Hypothalamus (tissue), 51 donors: Measurements from ENCODE around the gene KRTAP4-9.
"Not testable (repeated sequence)": the region's sequence is repeated elsewhere in the genome, so short reads cannot be mapped to it uniquely, and the experiment has no call there.

Source experiments
- DNase-seq, 51 donors: peaks; one replicate each; lab custom pipeline; 2025; lab: John Stamatoyannopoulos, UW

Gene KRTAP4-9

DNA sequence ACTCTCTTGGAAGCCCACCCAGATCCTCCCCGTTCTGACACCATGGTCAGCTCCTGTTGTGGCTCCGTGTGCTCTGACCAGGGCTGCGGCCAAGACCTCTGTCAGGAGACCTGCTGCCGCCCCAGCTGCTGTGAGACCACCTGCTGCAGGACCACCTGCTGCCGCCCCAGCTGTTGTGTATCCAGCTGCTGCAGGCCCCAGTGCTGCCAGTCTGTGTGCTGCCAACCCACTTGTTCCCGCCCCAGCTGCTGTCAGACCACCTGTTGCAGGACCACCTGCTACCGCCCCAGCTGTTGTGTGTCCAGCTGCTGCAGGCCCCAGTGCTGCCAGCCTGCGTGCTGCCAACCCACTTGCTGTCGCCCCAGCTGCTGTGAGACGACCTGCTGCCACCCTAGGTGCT lies at the start of gene KRTAP4-9:
TSS of gene KRTAP4-9 (plus strand) at position 43 of the 400 bp plus-strand sequence. CDS start at position 43, 0 bp downstream.
- not testable (repeated sequence) for DNase-seq

DNA sequence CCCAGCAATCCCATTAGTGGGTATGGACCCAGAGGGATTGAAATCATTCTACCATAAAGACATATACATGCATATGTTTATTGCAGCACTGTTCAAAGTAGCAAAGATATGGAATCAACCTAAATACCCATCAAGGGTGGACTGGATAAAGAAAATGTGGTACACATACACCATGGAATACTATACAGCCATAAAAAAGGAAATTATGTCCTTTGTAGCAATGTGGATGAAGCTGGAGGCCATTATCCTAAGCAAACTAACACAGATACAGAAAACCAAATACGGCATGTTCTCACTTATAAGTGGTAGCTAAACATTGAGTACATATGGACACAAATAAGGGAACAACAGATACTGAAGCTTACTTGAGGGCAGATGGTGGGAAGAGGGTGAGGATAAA lies 47.6 kb upstream of the KRTAP4-9 start:
- DNase-seq = no peak

DNA sequence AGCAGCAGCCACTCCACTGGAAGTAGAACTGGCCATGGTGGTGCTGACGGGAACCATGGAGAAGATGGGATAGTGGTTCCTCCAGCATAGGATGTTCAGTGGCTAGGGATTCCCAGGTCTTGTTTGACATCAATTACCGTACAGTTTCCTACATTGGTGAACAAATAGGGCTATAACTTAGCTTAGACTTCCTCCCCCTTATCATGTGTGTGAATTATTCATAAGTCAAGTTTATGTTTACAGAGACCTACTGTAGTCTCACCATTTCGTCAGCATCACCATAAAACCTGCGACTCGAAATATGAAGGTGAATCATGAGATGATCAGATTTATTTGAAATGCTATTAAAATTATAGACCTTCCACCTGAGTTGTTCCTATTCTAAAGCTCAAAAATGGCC lies 46.4 kb upstream of the KRTAP4-9 start:
- DNase-seq = no peak

DNA sequence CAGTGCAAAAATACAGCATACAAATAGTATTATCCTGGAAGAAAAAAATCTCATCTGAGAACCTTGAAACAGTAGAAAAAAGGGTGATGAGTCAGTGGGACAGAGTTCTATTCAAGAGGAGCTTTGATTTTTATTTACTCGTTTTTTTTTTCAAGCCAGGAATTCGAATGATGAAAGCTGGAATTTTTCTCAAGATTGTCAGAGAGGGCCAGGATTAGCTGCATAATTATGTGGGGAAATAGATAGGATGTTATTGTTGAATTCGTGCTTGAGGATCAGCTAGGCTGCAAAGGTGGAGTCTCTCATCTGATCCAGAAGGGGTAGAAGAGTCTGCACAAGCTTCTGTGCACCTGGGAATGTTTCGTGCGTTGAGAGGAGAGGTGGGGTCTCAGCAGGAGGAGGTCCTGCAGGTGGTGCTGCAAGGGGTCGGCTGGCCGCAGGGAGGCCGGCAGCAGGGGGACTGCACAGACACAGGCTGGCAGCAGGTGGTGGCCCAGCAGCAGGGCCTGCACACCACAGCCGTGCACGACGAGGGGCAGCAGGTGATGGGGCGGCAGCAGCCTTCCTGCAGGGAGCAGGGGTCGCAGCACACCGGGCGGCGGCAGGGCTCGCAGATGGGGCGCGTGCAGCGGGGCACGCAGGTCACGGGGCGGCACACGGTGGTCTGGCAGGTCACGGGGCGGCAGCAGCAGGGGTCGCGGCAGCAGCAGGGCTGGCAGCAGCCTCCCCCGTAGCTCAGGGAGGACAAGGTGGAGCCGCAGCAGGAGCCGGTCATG lies 45.7 kb upstream of the KRTAP4-9 start:
- DNase-seq = not testable (repeated sequence)

DNA sequence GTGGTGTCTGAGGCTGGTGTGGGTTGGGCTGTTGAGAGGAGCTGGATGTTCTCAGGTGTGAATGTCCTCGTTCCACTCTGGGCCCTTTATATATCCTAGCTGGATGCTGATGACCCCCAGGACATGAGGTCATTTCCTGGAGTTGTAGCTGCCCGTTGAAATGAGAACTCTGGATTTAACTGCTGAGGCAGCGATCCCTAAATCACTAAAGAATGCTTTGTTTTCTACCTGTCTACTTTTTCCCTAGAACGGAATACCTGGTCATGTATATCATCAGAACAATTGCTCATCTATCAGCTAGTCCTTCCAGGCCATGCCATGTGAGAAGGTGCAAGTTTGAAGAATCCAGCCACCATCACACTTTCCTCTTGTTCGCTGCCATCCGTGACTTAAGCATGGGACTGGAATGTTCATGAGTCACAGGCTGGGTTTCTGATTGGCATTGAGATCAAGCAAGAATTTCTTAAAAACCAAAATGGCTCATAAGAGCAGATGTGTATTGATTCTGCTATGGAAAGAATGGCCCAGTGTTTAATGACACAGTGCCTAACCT lies 45.1 kb upstream of the KRTAP4-9 start, which contains the start of gene KRTAP2-3:
TSS of gene KRTAP2-3 (minus strand) at position 63 of the 553 bp plus-strand sequence. CDS start 64 bp downstream, outside the sequence.
- no peak for DNase-seq

DNA sequence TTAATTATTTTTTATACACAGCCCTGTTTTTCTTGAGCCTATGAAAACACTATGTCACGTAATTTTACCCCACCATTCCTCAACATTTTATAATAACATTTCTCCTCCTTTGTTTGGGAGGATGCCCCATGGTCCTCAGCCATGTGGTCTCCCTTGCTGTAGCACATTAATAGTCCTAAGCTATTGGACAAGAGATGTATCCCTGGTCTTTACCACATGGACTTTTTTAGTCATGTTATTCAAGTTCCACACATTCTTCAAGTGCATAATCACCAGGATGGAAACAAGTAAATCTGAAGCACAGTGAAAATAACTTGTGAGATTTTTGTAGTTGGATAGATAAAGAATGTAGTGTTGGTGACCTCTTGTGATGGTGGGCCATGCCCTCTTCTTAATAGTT lies 43.2 kb upstream of the KRTAP4-9 start:
- DNase-seq = no peak

DNA sequence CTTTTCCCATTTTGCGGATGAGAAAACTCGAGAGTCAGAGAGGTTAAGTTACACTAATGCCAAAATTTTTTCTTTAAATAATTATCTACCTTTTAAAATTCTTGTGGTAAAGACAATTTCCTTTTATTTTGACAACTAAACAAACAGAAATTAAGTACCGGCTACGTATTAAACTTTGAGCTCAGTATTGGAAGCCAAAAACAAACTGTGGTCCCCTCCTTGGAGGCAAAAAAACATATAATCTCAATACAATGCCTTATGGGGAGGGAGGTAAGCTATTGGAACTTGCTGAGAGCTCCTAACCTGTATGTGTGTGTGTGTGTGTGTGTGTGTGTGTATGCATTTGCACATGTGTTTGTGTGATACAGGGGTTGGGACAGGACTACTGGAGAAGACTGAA lies 41.7 kb upstream of the KRTAP4-9 start:
- DNase-seq = no peak

DNA sequence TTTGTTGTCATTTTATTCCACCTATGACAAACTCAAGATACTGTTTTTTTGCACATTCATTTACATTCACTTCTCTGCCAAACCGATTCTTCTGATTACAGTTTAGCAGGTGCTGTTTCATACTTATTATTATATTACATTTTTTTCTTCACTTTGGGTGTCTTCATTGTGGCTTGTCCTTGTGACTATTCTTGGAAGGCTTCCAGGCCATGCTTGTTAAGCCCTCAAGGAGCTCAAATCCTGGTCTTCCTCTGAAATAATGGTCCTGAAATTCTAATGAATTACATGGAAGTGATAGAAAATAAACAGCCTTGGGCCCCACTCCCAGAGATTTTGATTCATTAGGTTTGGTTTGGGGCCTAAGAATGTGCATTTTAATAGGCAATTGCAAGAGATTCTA lies 40.9 kb upstream of the KRTAP4-9 start:
- DNase-seq = no peak

DNA sequence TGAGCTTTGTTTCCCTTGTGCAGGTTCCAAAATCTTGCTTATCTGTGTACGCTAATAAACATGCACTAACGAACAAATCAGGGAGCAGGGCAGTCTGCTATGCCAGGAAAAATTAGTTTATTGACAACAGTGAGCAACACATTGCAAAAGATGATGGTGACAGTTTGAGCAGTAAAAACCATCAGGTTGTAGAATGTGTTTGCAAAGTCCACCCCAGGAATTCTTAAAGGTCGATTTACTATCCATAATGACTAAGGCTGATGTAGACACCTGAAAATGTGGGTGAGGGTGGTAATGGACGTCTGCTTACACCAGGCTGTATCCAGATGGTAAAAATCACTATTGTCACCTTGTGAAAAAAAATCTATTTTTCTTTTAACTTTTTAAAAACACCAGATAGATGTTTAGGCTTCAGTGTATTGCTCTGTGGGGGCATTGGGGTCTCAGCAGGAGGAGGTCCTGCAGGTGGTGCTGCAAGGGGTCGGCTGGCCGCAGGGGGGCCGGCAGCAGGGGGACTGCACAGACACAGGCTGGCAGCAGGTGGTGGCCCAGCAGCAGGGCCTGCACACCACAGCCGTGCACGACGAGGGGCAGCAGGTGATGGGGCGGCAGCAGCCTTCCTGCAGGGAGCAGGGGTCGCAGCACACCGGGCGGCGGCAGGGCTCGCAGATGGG lies 40.0 kb upstream of the KRTAP4-9 start:
- not testable (repeated sequence) for DNase-seq

DNA sequence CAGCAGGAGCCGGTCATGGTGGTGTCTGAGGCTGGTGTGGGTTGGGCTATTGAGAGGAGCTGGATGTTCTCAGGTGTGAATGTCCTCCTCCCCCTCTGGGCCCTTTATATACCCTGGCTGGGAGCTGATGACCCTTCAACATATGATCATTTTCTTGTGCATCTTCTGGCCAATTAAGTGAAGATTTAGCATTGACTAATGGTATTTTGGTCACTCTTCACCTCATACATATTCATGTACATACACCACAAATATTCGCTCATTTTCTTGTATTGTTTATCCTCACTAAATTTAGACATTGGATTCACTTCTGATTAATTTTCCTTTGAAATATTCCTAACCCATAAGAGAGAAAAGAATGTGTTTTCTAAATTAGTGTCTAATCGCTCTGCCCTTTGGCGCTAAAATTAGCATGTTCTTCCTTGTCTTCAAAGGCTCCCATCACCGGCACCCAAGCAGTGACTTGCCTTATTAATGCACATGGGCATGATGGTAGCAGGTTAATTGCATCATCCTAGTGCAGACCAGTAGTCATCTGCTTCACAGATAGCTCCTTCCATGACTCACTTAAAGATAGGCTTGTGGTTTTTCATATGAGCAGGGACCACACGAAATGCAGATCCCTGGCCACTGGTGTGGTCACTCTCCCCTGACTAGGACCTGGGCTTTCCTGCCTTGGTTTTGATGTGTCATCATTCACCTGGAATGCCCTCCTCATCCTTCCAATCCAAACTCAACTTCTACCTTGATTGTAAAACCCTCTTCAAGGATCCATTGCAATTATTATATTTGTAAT lies 39.2 kb upstream of the KRTAP4-9 start, which contains the start of gene KRTAP2-4:
TSS of gene KRTAP2-4 (minus strand) at position 51 of the 796 bp plus-strand sequence. CDS start at position 17, 34 bp downstream.
- DNase-seq = no peak

DNA sequence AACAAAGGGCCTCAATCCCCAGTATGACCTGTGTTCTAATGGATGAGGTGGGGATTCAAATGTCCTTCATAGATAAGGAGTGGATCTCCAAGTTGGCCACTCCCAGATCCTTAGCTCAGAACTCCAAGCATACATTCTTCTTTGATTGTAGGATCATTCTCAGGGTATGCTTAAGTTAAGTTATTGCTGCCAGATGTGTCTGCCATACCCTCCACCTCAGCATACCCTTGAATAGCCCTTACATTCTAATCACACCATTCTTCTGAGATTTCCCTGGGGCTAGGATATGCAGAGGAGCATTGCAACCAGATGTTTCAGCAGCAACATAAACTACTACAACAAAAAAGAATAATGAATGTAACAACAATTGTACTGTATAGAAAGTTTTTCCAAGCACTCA lies 37.9 kb upstream of the KRTAP4-9 start:
- DNase-seq = no peak

DNA sequence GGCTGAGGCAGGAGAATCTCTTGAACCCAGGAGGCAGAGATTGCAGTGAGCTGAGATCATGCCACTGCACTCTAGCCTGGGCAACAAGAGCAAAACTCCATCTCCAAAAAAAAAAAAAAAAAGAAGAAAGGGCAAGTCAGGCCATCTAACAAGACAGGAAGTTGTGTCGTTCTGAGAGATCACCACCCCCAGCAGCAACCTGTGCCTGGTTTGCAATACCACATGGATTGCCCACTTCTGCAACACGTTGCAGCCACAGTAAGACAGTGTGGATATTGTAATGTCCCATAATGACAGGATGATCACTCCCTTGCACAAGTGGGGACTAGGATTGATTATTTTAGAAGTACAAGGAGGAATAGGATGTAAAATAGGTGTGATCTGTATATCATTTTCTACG lies 36.2 kb upstream of the KRTAP4-9 start:
- DNase-seq = no peak

DNA sequence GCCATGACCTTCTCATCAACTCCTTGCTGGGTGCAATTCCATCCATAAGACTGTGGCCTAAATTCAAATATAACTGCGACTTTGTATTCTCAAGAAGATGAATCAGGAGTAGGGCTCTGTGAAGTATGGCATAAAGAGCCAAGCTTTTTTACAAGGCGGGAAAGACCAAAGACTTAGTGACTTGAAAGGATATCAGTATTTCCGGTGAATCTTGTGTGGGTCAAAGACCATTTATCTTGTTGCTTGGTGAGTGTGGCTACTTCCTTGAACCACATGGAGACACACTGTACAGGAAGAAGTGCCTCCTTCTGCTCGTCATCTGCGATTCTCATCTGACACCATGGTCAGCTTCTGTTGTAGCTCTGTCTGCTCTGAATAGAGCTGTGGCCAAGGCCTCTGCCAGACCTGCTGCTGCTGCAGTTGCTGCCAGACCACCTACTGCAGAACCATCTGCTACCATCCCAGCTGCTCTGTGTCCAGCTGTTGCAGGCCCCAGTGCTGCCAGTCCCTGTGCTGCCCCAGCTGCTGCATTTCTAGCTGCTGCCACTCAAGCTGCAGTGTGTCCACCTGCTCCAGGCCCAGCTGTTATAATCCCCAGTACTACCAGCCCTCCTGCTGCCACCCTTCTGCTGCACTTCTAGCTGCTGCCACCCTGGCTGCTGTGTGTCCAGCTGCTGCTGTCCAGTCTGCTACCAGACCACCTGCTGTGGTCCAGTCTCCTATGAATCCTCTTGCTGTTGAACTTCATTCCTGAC lies 33.4 kb upstream of the KRTAP4-9 start:
- no peak for DNase-seq

DNA sequence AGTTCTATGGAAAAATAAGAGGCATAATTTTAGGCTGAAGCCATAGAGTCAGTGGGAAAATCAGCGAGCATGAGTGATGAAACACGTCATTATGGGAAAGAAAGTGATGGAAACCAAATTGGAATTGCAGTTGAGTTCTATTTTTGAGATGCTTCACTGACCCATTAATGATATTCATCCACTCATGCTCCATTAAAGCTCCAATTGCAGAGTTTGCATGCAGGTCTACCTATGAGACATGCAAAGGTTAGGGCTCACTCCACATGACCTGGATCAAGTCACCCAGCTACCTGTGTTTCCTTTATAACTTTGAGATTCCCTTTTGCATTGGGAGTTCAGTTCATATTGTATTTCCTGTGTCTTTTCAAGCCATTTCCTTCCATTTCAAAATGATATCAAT lies 31.5 kb upstream of the KRTAP4-9 start:
- DNase-seq = no peak

DNA sequence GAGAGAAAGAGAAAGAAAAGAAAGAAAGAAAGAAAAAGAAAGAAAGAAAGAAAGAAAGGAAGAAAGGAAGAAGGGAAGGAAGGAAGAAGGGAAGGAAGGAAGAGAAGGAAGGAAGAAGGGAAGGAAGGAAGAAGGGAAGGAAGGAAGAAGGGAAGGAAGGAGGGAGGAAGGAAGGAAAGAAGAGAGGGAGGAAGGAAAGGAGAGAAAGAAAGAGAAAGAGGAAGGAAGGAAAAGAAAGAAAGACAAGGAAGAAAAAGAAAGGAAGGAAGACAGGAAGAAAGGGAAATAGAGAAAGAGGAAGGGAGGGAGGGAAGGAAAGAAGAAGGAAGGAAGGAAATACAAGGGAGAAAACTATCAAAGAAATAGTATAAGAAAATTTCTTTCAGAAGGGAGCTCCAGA lies 28.4 kb upstream of the KRTAP4-9 start:
- DNase-seq = no peak

DNA sequence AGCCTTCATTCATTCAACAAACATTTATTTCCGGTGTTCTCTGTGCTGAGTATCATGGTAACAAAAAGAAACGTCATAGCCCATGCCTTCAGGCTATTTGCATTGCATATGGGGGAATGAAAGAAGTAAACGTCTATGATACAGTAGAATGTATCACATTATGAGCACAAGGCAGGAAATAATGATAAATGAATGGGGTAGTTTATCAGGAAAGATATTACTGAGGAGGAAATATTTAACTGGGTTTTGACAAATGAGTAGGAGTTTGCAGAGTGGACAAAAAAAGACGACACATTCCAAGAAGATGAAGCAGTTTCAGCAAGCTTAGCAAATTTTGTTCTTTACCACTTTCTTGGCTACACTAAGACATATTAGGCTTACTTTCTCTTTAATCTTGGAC lies 22.6 kb upstream of the KRTAP4-9 start:
- DNase-seq = no peak

DNA sequence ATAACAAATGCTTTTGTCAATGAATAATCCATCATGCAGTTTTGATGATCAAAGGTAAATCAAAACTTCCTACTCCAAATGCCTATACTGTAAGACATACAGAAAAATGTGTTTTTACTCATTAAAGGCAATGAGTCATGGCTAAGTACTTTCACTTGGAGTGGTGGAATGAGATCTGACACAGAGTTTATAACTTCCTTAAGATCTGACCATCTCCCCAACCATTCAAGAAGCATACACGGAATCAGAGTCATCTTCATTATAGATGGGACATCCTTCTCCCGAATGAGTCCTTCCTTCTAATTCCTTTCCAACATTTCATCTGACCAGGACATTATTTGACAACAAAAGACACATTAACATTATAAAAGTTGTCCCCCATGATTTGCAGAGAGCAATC lies 21.8 kb upstream of the KRTAP4-9 start:
- DNase-seq = not testable (repeated sequence)

DNA sequence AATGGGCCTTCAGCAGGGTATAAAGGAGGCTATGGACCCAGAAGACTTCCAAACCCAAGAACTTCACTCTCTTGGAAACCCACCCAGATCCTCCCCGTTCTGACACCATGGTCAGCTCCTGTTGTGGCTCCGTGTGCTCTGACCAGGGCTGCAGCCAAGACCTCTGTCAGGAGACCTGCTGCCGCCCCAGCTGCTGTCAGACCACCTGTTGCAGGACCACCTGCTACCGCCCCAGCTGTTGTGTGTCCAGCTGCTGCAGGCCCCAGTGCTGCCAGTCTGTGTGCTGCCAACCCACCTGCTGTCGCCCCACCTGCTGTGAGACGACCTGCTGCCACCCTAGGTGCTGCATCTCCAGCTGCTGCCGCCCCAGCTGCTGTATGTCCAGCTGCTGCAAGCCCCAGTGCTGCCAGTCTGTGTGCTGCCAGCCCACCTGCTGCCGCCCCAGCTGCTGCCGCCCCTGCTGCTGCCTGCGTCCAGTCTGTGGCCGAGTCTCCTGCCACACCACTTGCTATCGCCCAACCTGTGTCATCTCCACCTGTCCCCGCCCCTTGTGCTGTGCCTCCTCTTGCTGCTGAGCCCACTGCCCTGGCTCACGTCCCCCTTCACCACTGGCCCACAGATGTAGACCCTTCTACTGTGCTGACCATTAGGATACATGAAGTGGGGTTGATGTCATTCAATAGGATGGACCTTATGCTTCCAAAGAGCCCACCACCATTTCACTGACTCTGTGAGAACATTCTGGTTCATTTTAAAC lies 20.9 kb upstream of the KRTAP4-9 start, which contains the start of gene KRTAP4-7:
TSS of gene KRTAP4-7 (plus strand) at position 51 of the 757 bp plus-strand sequence. CDS start at position 108, 57 bp downstream.
- DNase-seq = not testable (repeated sequence)

DNA sequence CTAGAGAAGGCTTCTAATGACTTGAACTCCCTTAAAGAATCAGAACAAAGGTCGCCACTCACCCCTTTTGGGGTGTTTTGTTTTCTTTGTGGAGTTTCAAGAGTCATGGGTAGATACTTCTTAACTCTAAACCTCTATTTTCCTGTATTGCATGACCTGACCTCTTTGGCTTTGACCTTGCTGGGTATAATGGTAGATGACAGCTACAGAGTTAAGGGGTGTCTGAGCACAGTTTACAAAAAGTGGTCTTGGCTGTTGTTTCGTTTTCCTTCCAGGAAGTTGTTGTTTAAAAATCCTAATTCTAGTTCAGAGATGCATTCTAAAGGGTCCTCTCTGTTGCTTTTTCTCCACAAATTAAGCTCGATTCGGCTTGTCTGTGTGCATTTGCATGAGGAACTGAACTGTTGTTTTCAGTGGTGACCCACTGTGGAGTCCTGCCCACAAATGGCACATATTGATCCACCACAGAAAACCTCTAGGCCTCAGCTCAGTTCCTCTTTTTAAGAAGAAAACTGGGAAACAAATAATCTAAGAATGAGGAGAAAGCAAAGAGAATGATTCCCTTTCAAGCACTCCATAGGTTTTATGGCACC lies 16.3 kb upstream of the KRTAP4-9 start:
- not testable (repeated sequence) for DNase-seq
